ENCODE data around the gene CDK4. TPM values are rescaled to one million over a fixed set of nuclear protein-coding genes. Genes with fewer than 3 reads are reported as not detected.
"Not testable (repeated sequence)": the region's sequence is repeated elsewhere in the genome, so short reads cannot be mapped to it uniquely, and the experiment has no call there.

Gene CDK4
- total and polyA plus RNA-seq, 7 donors: 38.0 to 105 (median 56.6) TPM

- TF ChIP-seq CTCF (IDR thresholded peaks at IDR 0.05): no peak
- intact Hi-C loops (cut with DNase I): no loop called here
- H3K36me3 ChIP-seq (ENCODE audit: insufficient read depth in 1 of 2, low read depth in 1 of 2): peaks cover 3 to 86% of the 10 kb centered on the region in 2 donors
- 87 to 98% (median 97%) methylated on average over 4 of the region's 4 CpGs for WGBS, 3 donors
- no peak for ATAC-seq
- no peak overlapping the region for H3K27ac ChIP-seq
- H3K9me3 ChIP-seq: no peaks in the 10 kb centered on the region
- no peak overlapping the region for H3K4me3 ChIP-seq
- H3K27me3 ChIP-seq (ENCODE audit: insufficient read depth in 3 of 3, low read length in 2 of 3): no peaks in the 10 kb centered on the region
- no peak for DNase-seq
- no peaks in the 10 kb centered on the region for H3K4me1 ChIP-seq
These were observed 35.8 kb downstream of the CDK4 start for GRCh38 chr12:57716305-57716704.

GRCh38 chr12:57715786-57716185 lies 36.3 kb downstream of the CDK4 start:
- Histone ChIP-seq H3K27me3 (ENCODE audit: insufficient read depth in 3 of 3, low read length in 2 of 3) (no peaks in the 10 kb centered on the region), H3K36me3 (ENCODE audit: insufficient read depth in 1 of 2, low read depth in 1 of 2) (peaks cover 3 to 81% of the 10 kb centered on the region in 2 donors), H3K4me3 (no peak overlapping the region), H3K27ac (no peak overlapping the region), H3K4me1 (no peaks in the 10 kb centered on the region), H3K9me3 (no peaks in the 10 kb centered on the region)
- 92 to 95% (median 94%) methylated on average over 12 of the region's 12 CpGs for WGBS, 3 donors
- ATAC-seq: no peak
- DNase-seq: no peak
- intact Hi-C loops (cut with DNase I): no loop called here
- TF ChIP-seq CTCF (IDR thresholded peaks at IDR 0.05): no peak

- ATAC-seq; H3K4me1 ChIP-seq; H3K27ac ChIP-seq; H3K4me3 ChIP-seq; H3K9me3 ChIP-seq; intact Hi-C loops (cut with DNase I); H3K27me3 ChIP-seq (ENCODE audit: insufficient read depth in 3 of 3, low read length in 2 of 3); DNase-seq: not testable (repeated sequence)
- H3K36me3 ChIP-seq (ENCODE audit: insufficient read depth in 1 of 2, low read depth in 1 of 2): peaks cover 3 to 75% of the 10 kb centered on the region in 2 donors
- WGBS, 3 donors: 88 to 92% (median 92%) methylated on average over 6 of the region's 6 CpGs
These were observed 36.9 kb downstream of the CDK4 start for GRCh38 chr12:57715036-57715748.

GRCh38 chr12:57713209-57713608 lies 38.9 kb downstream of the CDK4 start:
- Histone ChIP-seq H3K27me3 (ENCODE audit: insufficient read depth in 3 of 3, low read length in 2 of 3) (no peaks in the 10 kb centered on the region), H3K9me3 (no peaks in the 10 kb centered on the region), H3K27ac (no peak overlapping the region), H3K36me3 (ENCODE audit: insufficient read depth in 1 of 2, low read depth in 1 of 2) (peaks cover 3 to 62% of the 10 kb centered on the region in 2 donors), H3K4me1 (no peaks in the 10 kb centered on the region), H3K4me3 (no peak overlapping the region)
- 78 to 89% (median 80%) methylated on average over 5 of the region's 5 CpGs for WGBS, 3 donors
- no peak for ATAC-seq
- intact Hi-C loops (cut with DNase I): no loop called here
- TF ChIP-seq CTCF (IDR thresholded peaks at IDR 0.05): no peak
- DNase-seq: no peak

- Histone ChIP-seq H3K4me3 (no peak overlapping the region), H3K9me3 (no peaks in the 10 kb centered on the region), H3K27me3 (ENCODE audit: insufficient read depth in 3 of 3, low read length in 2 of 3) (no peaks in the 10 kb centered on the region), H3K36me3 (ENCODE audit: insufficient read depth in 1 of 2, low read depth in 1 of 2) (peaks cover 3 to 62% of the 10 kb centered on the region in 2 donors), H3K4me1 (no peaks in the 10 kb centered on the region), H3K27ac (no peak overlapping the region)
- DNase-seq (no peak), ATAC-seq (no peak)
- WGBS, 3 donors: 67 to 78% (median 73%) methylated on average over 3 of the region's 3 CpGs
- TF ChIP-seq CTCF (IDR thresholded peaks at IDR 0.05): no peak
- intact Hi-C loops (cut with DNase I): no loop called here
These were observed 39.4 kb downstream of the CDK4 start for GRCh38 chr12:57712701-57713100.
